Activated T-helper 2 cell treated with anti-CD3 and anti-CD28 coated beads, Interferon-gamma antibody, Interleukin-2, Interleukin-4, amounts not matched to agents 10 μg/mL and 5 μg/mL and 100 μg/mL, durations not matched to agents 14 hours and 24 hours and 36 hours (primary cell): ENCODE results near the gene ANKRD34B. TPM values are rescaled to one million over a fixed set of nuclear protein-coding genes. Genes with fewer than 3 reads are reported as not detected.

Experiments used
- DNase-seq: peaks from one replicate; pipeline ENCODE4 v3.0.0; 2021; ENCODE audit warnings: low spot score
- H3K27ac Mint-ChIP-seq: one replicate; pipeline ENCODE4 v1.8.0; 2021; ENCODE audit warnings: mixed read lengths
- H3K27me3 Mint-ChIP-seq: one replicate; pipeline ENCODE4 v1.8.0; 2021; ENCODE audit warnings: low read depth, mixed read lengths
- H3K36me3 Mint-ChIP-seq: one replicate; pipeline ENCODE4 v1.8.0; 2021; ENCODE audit warnings: low read depth, mixed read lengths
- H3K4me1 Mint-ChIP-seq: one replicate; pipeline ENCODE4 v1.8.0; 2021; ENCODE audit warnings: low read depth, mixed read lengths
- H3K4me3 Mint-ChIP-seq: one replicate; pipeline ENCODE4 v1.8.0; 2021; ENCODE audit warnings: low read depth, mild to moderate bottlenecking, moderate library complexity, mixed read lengths
- H3K9me3 Mint-ChIP-seq: one replicate; pipeline ENCODE4 v1.8.0; 2021; ENCODE audit warnings: mixed read lengths
- intact Hi-C: fragments of 100-400 bp; cut with micrococcal nuclease; formaldehyde crosslinking; loops from one replicate; pipeline ENCODE4 v1.15.1; 2023
- total RNA-seq: library from RNA; stranded (reverse); gene quantifications from 2 replicates; pipeline ENCODE4 v1.2.3, GENCODE V29; 2022

Gene ANKRD34B
- total RNA-seq, 1 donor from 2014 or later: not detected

- Mint-ChIP-seq H3K27ac (no peak overlapping the region), H3K27me3 (peaks cover 43% of the 10 kb centered on the region), H3K4me1 (no peaks in the 10 kb centered on the region)
Observed at GRCh38 chr5:80559244-80559643, 10.8 kb downstream of the ANKRD34B start.

GRCh38 chr5:80555099-80555498 lies 15.0 kb downstream of the ANKRD34B start:
- Mint-ChIP-seq H3K27ac (no peak overlapping the region), H3K9me3 (no peaks in the 10 kb centered on the region), H3K36me3 (no peaks in the 10 kb centered on the region), H3K27me3 (peaks cover 27% of the 10 kb centered on the region), H3K4me1 (no peaks in the 10 kb centered on the region), H3K4me3 (no peak overlapping the region)
- DNase-seq: no peak
- intact Hi-C loops: no loop called here

More at GRCh38 chr5:80559244-80559643, 10.8 kb downstream of the ANKRD34B start:
- Mint-ChIP-seq H3K4me3 (no peak overlapping the region), H3K9me3 (no peaks in the 10 kb centered on the region), H3K36me3 (no peaks in the 10 kb centered on the region)
- intact Hi-C loops: no loop called here
- no peak for DNase-seq

GRCh38 chr5:80554646-80555045 lies 15.4 kb downstream of the ANKRD34B start:
- intact Hi-C loops: no loop called here
- no peaks in the 10 kb centered on the region for H3K4me1 Mint-ChIP-seq
- peaks cover 31% of the 10 kb centered on the region for H3K27me3 Mint-ChIP-seq
- no peak for DNase-seq
- H3K9me3 Mint-ChIP-seq: no peaks in the 10 kb centered on the region
- H3K27ac Mint-ChIP-seq: no peak overlapping the region
- H3K4me3 Mint-ChIP-seq: no peak overlapping the region
- no peaks in the 10 kb centered on the region for H3K36me3 Mint-ChIP-seq

GRCh38 chr5:80541392-80541791 lies 28.7 kb downstream of the ANKRD34B start:
- Mint-ChIP-seq H3K9me3 (peaks cover 5% of the 10 kb centered on the region), H3K36me3 (no peaks in the 10 kb centered on the region), H3K27me3 (peaks cover 2% of the 10 kb centered on the region), H3K27ac (no peak overlapping the region), H3K4me3 (no peak overlapping the region), H3K4me1 (peaks cover 16% of the 10 kb centered on the region)
- DNase-seq: no peak
- intact Hi-C loops: no loop called here

- no peaks in the 10 kb centered on the region for H3K36me3 Mint-ChIP-seq
- DNase-seq: no peak
- H3K9me3 Mint-ChIP-seq: peaks cover 5% of the 10 kb centered on the region
- intact Hi-C loops: no loop called here
- peaks cover 16% of the 10 kb centered on the region for H3K4me1 Mint-ChIP-seq
- H3K27me3 Mint-ChIP-seq: peaks cover 3% of the 10 kb centered on the region
- H3K4me3 Mint-ChIP-seq: no peak overlapping the region
- no peak overlapping the region for H3K27ac Mint-ChIP-seq
Observed at GRCh38 chr5:80540691-80541090, 29.4 kb downstream of the ANKRD34B start.

- peaks cover 5% of the 10 kb centered on the region for H3K4me1 Mint-ChIP-seq
- no peak overlapping the region for H3K4me3 Mint-ChIP-seq
- no peaks in the 10 kb centered on the region for H3K36me3 Mint-ChIP-seq
- no peak overlapping the region for H3K27ac Mint-ChIP-seq
- H3K27me3 Mint-ChIP-seq: no peaks in the 10 kb centered on the region
- intact Hi-C loops: no loop called here
- no peak for DNase-seq
- no peaks in the 10 kb centered on the region for H3K9me3 Mint-ChIP-seq
Observed at GRCh38 chr5:80516826-80517225, 53.3 kb downstream of the ANKRD34B start.

DNA sequence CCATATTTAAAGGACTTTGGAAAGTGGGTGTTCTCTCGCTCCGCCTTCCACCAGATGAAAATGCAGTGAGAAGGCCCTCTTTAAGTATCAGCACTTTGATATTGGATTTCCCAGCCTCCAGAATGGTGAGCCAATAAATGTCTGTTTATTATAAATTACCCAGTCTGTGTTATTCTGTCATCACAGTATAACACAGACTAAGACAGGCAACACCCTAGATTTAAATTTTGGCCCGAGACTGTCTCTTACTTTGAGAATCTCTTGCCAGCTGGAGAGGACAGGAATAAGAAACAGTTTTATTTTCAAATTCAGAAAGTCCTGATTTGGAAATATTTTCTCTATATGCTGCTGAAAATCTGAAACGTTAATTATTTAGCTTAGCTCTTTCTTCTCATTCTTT lies 60.7 kb downstream of the ANKRD34B start:
- Mint-ChIP-seq H3K27me3 (no peaks in the 10 kb centered on the region), H3K9me3 (no peaks in the 10 kb centered on the region), H3K4me1 (no peaks in the 10 kb centered on the region), H3K36me3 (no peaks in the 10 kb centered on the region), H3K4me3 (no peak overlapping the region), H3K27ac (no peak overlapping the region)
- DNase-seq: no peak
- intact Hi-C loops: no loop called here

DNA sequence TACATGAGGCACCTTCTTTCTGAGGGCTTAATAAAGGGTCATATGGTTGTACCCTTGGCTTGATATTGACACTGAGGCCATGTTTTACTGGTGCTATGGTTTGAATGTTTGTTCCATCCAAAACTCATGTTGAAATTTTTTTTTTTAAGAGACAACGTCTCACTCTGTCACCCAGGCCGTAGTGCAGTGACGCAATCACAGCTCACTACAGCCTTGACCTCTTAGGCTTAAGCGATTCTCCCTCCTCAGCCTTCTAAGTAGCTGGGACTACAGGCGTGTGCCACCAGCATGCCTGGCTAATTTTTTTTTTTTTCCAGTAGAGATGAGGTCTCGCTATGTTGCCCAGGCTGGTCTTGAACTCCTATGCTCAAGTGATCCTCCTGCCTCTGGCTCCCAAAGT lies 61.2 kb downstream of the ANKRD34B start:
- intact Hi-C loops: no loop called here

DNA sequence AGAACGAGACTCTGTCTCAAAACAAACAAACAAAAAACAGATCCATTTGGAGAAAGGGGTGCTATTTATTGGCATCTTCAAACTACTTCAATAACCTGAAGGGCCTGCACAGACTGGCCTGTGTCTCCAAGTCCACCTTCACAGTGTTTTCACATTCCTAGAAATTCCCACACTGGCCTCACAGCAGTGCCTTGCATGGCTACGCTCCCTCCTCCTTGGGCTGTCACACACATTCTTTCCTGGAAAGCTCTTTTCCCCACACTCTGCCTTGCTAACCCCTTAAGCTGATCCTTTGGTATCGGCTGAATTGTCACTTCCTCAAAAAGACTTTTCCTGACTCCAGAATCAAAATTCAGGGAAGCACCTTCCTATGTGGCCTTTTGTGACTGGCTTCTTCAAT lies 62.4 kb downstream of the ANKRD34B start:
- H3K27ac Mint-ChIP-seq: no peak overlapping the region
- no peak for DNase-seq
- H3K9me3 Mint-ChIP-seq: no peaks in the 10 kb centered on the region
- H3K4me3 Mint-ChIP-seq: no peak overlapping the region
- intact Hi-C loops: no loop called here
- no peaks in the 10 kb centered on the region for H3K36me3 Mint-ChIP-seq
- H3K27me3 Mint-ChIP-seq: no peaks in the 10 kb centered on the region
- peaks cover 4% of the 10 kb centered on the region for H3K4me1 Mint-ChIP-seq

More for the DNA sequence above, 61.2 kb downstream of the ANKRD34B start:
- no peaks in the 10 kb centered on the region for H3K9me3 Mint-ChIP-seq
- H3K4me1 Mint-ChIP-seq: peaks cover 4% of the 10 kb centered on the region
- no peak for DNase-seq
- no peak overlapping the region for H3K27ac Mint-ChIP-seq
- no peaks in the 10 kb centered on the region for H3K27me3 Mint-ChIP-seq
- no peak overlapping the region for H3K4me3 Mint-ChIP-seq
- no peaks in the 10 kb centered on the region for H3K36me3 Mint-ChIP-seq

Other genes starting within 250 kb of the ANKRD34B start
- gene ZFYVE16, start 162.2 kb downstream of the ANKRD34B start, total RNA-seq: 9.0 and 11.4 TPM in 2 replicates
- gene FAM151B, start 82.2 kb downstream of the ANKRD34B start, total RNA-seq: 0.43 and 0.76 TPM in 2 replicates
- gene MSH3, start 84.4 kb upstream of the ANKRD34B start, total RNA-seq: 20.6 and 21.2 TPM in 2 replicates
- 55.7 and 56.9 TPM in 2 replicates for gene DHFR, start 84.7 kb upstream of the ANKRD34B start, total RNA-seq